B cell (primary cell): ENCODE results near the gene BRSK1.

Experiments
- EZH2 ChIP-seq: IDR thresholded peaks from 2 replicates; pipeline ENCODE4 v1.6.1; 2012; ENCODE audit warnings: borderline replicate concordance, low read depth, mild to moderate bottlenecking, moderate library complexity, low read length; ENCODE audit not compliant: insufficient read depth, poor library complexity, severe bottlenecking
- TF ChIP-seq, protein P1 (sequence below): fragments of 200-600 bp; IDR thresholded peaks from one replicate; pipeline ENCODE4 v1.8.0; 2022; ENCODE audit warnings: antibody characterized with exemption, mild to moderate bottlenecking

GRCh38 chr19:55275851-55276719 is 7.7 kb upstream of the BRSK1 start:
- TF ChIP-seq, protein P1, sequence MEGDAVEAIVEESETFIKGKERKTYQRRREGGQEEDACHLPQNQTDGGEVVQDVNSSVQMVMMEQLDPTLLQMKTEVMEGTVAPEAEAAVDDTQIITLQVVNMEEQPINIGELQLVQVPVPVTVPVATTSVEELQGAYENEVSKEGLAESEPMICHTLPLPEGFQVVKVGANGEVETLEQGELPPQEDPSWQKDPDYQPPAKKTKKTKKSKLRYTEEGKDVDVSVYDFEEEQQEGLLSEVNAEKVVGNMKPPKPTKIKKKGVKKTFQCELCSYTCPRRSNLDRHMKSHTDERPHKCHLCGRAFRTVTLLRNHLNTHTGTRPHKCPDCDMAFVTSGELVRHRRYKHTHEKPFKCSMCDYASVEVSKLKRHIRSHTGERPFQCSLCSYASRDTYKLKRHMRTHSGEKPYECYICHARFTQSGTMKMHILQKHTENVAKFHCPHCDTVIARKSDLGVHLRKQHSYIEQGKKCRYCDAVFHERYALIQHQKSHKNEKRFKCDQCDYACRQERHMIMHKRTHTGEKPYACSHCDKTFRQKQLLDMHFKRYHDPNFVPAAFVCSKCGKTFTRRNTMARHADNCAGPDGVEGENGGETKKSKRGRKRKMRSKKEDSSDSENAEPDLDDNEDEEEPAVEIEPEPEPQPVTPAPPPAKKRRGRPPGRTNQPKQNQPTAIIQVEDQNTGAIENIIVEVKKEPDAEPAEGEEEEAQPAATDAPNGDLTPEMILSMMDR: no peak
- TF ChIP-seq EZH2: no peak
